GM21825 (cell line): ENCODE measurements around the gene LDLRAD4.
"Not testable (repeated sequence)": the region's sequence is repeated elsewhere in the genome, so short reads cannot be mapped to it uniquely, and the experiment has no call there.

ENCODE experiments used
- ATAC-seq: cut with Tn5 transposase; IDR thresholded peaks from one replicate; pipeline ENCODE4 v1.9.1; 2021; ENCODE audit warnings: mild to moderate bottlenecking, moderate library complexity; ENCODE audit not compliant: unreplicated experiment

The LDLRAD4 gene

GRCh38 chr18:13638719-13639595, 420.4 kb downstream of the LDLRAD4 start:
- ATAC-seq = no peak

GRCh38 chr18:13640266-13640860, 421.8 kb downstream of the LDLRAD4 start:
- ATAC-seq = no peak

GRCh38 chr18:13641551-13642439, 423.2 kb downstream of the LDLRAD4 start:
- no peak for ATAC-seq

- ATAC-seq = no peak
These were observed 423.9 kb downstream of the LDLRAD4 start for GRCh38 chr18:13642440-13642827.

GRCh38 chr18:13643261-13643751, 424.7 kb downstream of the LDLRAD4 start:
- no peak for ATAC-seq

- ATAC-seq = no peak
These were observed 426.5 kb downstream of the LDLRAD4 start for GRCh38 chr18:13645093-13645492.

GRCh38 chr18:13646633-13647032, 428.1 kb downstream of the LDLRAD4 start:
- no peak for ATAC-seq

- ATAC-seq = no peak
These were observed 429.2 kb downstream of the LDLRAD4 start for GRCh38 chr18:13647761-13648160.

- no peak for ATAC-seq
These were observed 431.1 kb downstream of the LDLRAD4 start for GRCh38 chr18:13649397-13650390.

GRCh38 chr18:13653746-13654433, 435.3 kb downstream of the LDLRAD4 start:
- ATAC-seq = no peak

- no peak for ATAC-seq
These were observed 439.4 kb downstream of the LDLRAD4 start for GRCh38 chr18:13657974-13658373.

GRCh38 chr18:13658436-13659204, 440.1 kb downstream of the LDLRAD4 start:
- no peak for ATAC-seq

- no peak for ATAC-seq
These were observed 441.9 kb downstream of the LDLRAD4 start for GRCh38 chr18:13660510-13660909.

- ATAC-seq = no peak
These were observed 442.7 kb downstream of the LDLRAD4 start for GRCh38 chr18:13661051-13661778.

GRCh38 chr18:13661779-13662256, 443.3 kb downstream of the LDLRAD4 start:
- no peak for ATAC-seq

- ATAC-seq = no peak
These were observed 454.1 kb downstream of the LDLRAD4 start for GRCh38 chr18:13672657-13673056.

GRCh38 chr18:13676471-13676870, 457.9 kb downstream of the LDLRAD4 start:
- ATAC-seq = no peak

GRCh38 chr18:13677350-13677749, 458.8 kb downstream of the LDLRAD4 start:
- not testable (repeated sequence) for ATAC-seq
